K562 (cell line): ENCODE measurements around the gene GALNS. TPM values are rescaled to one million over a fixed set of nuclear protein-coding genes. Genes with fewer than 3 reads are reported as not detected.

Experiments used
- BRD9 ChIP-seq: fragments of 450-650 bp; IDR thresholded peaks from 2 replicates; pipeline ENCODE4 v1.6.1; 2018; ENCODE audit warnings: low read depth; ENCODE audit not compliant: partially characterized antibody
- CLOCK ChIP-seq: fragments of 250-450 bp; sonication (Bioruptor Pico); IDR thresholded peaks from 2 replicates; pipeline ENCODE4 v1.4.0; 2020; ENCODE audit warnings: mild to moderate bottlenecking, moderate library complexity, borderline replicate concordance
- CXXC5 ChIP-seq: fragments of 250-450 bp; sonication (Bioruptor Pico); IDR thresholded peaks from 2 replicates; pipeline ENCODE4 v1.8.0; 2022; ENCODE audit warnings: inconsistent platforms, mild to moderate bottlenecking, moderate library complexity
- DIDO1 ChIP-seq: fragments of 450-650 bp; IDR thresholded peaks from 2 replicates; pipeline ENCODE4 v1.6.1; 2016; ENCODE audit warnings: low read depth, missing biosample characterization, missing genetic modification characterization
- ETS2 ChIP-seq: IDR thresholded peaks from 2 replicates; pipeline ENCODE4 v1.6.1; 2016; ENCODE audit warnings: borderline replicate concordance, missing genetic modification characterization, mild to moderate bottlenecking, moderate library complexity, missing compliant biosample characterization; ENCODE audit not compliant: poor library complexity, severe bottlenecking
- HNRNPH1 ChIP-seq: fragments of 200-400 bp; formaldehyde crosslinking; optimal IDR thresholded peaks from 2 replicates; pipeline ENCODE3; 2017; ENCODE audit warnings: low read depth, mild to moderate bottlenecking, low read length, moderate library complexity
- HOXB6 ChIP-seq: fragments of 250-450 bp; sonication (Bioruptor Pico); IDR thresholded peaks from 2 replicates; pipeline ENCODE4 v1.5.1; 2022; ENCODE audit warnings: mild to moderate bottlenecking, borderline replicate concordance
- KHSRP ChIP-seq: fragments of 450-650 bp; IDR thresholded peaks from 2 replicates; pipeline ENCODE4 v1.6.1; 2017
- MCM3 ChIP-seq: fragments of 450-650 bp; IDR thresholded peaks from 2 replicates; pipeline ENCODE4 v1.6.1; 2016
- NFIC ChIP-seq: fragments of 450-650 bp; IDR thresholded peaks from 2 replicates; pipeline ENCODE4 v1.6.1; 2017; ENCODE audit warnings: mild to moderate bottlenecking, inconsistent platforms
- NFRKB ChIP-seq: fragments of 450-650 bp; IDR thresholded peaks from 2 replicates; pipeline ENCODE4 v1.6.1; 2016; ENCODE audit warnings: low read depth
- PCBP1 ChIP-seq: fragments of 200-400 bp; formaldehyde crosslinking; IDR thresholded peaks from 2 replicates; pipeline ENCODE4 v1.6.1; 2018; ENCODE audit warnings: mild to moderate bottlenecking, low read depth, low read length; ENCODE audit not compliant: poor library complexity, severe bottlenecking
- RBM14 ChIP-seq: fragments of 200-400 bp; formaldehyde crosslinking; IDR thresholded peaks from 2 replicates; pipeline ENCODE4 v1.6.1; 2018; ENCODE audit warnings: low read depth, mild to moderate bottlenecking, low read length, moderate library complexity, borderline replicate concordance; ENCODE audit not compliant: insufficient read depth
- TEAD4 ChIP-seq, 2 experiments: sonication (generic) in 1 of 2; formaldehyde crosslinking in 1 of 2; IDR thresholded peaks; 2 replicates each; pipeline versions ENCODE4 v1.6.1 to v1.8.0; 2012 to 2022; ENCODE audit warnings: borderline replicate concordance in 1 of 2, inconsistent platforms in 1 of 2, low read length in 1 of 2, mild to moderate bottlenecking in 1 of 2, missing genetic modification reagents in 1 of 2
- TRIM25 ChIP-seq: fragments of 450-650 bp; IDR thresholded peaks from 2 replicates; pipeline ENCODE4 v1.7.0; 2016; ENCODE audit warnings: borderline replicate concordance
- ZBTB7A ChIP-seq: IDR thresholded peaks from 2 replicates; pipeline ENCODE4 v1.6.1; 2011; ENCODE audit warnings: low read depth, mild to moderate bottlenecking, low read length, moderate library complexity, borderline replicate concordance; ENCODE audit not compliant: control insufficient read depth
- ZNF253 ChIP-seq: fragments of 250-450 bp; sonication (Bioruptor Pico); conservative IDR thresholded peaks from 2 replicates; pipeline ENCODE4 v1.6.1; 2021; ENCODE audit warnings: mild to moderate bottlenecking
- ZNF584 ChIP-seq: fragments of 200-800 bp; sonication (Bioruptor generic); IDR thresholded peaks from 2 replicates; pipeline ENCODE4 v1.6.1; 2016; ENCODE audit warnings: low read depth, mild to moderate bottlenecking, missing genetic modification characterization, missing compliant biosample characterization
- polyA plus RNA-seq, 8 experiments: library from polyadenylated mRNA; depleted of rRNA in 4 of 8; stranded (reverse) in 5 of 8; unstranded in 3 of 8; fragments of >200 nt; fragmentation: Nextera tagmentation in 2 of 8; fragmentation: Illumina TruSeq in 1 of 8; extraction: Ambion mirVana in 2 of 8; extraction: Trizol in 1 of 8; gene quantifications; 2 replicates each; pipeline versions ENCODE4 v1.2.1 to v1.2.3, GENCODE V29; 2011 to 2014; ENCODE audit warnings: inconsistent platforms in 1 of 8, missing spikeins in 1 of 8
- total RNA-seq, 7 experiments: library from RNA; depleted of rRNA in 6 of 7; stranded (reverse); fragments of >200 nt in 6 of 7; fragmentation: Illumina TruSeq in 2 of 7; extraction: Trizol in 2 of 7; gene quantifications; 2 replicates each; pipeline versions ENCODE4 v1.2.1 to v1.2.3, GENCODE V29; 2011 to 2021; ENCODE audit warnings: low replicate concordance in 1 of 7
- TF ChIP-seq, protein P1 (sequence below): sonication (generic); formaldehyde crosslinking; IDR thresholded peaks from 2 replicates; pipeline ENCODE4 v1.8.0; 2022; ENCODE audit warnings: mild to moderate bottlenecking, missing genetic modification reagents
- TF ChIP-seq, protein P2 (sequence below): fragments of 250-450 bp; sonication (Bioruptor Pico); IDR thresholded peaks from 2 replicates; pipeline ENCODE4 v1.8.0; 2022; ENCODE audit warnings: inconsistent platforms

The GALNS gene
- total and polyA plus RNA-seq, 9 of the 15 experiments (the other 6 are each of a cell fraction or from before 2014, with no cell fraction given), result 0.38 to 13.2 (median 4.3) TPM

GRCh38 chr16:88770461-88771293 is 86.1 kb downstream of the GALNS start (continued):
- no peak for TF ChIP-seq ETS2
- TF ChIP-seq KHSRP, result no peak
- 0 out of 2 replicates have a peak, but pooled peaks have one; percentile 45 for TF ChIP-seq NFRKB
- TF ChIP-seq MCM3, result no peak
- 0 out of 2 replicates have a peak, but pooled peaks have one; percentile 6 for TF ChIP-seq CLOCK (CRISPR knock-in tag)
- peak; percentile 58 for TF ChIP-seq PCBP1
- TF ChIP-seq TEAD4 (IDR thresholded peaks at IDR 0.05; ENCODE audit: low read length), result peak; percentile 55
- TF ChIP-seq TEAD4 (CRISPR knock-in tag; IDR thresholded peaks at IDR 0.05; ENCODE audit: borderline replicate concordance), result no peak; the same call in 1 of the 2 replicates
- TF ChIP-seq, protein P1, sequence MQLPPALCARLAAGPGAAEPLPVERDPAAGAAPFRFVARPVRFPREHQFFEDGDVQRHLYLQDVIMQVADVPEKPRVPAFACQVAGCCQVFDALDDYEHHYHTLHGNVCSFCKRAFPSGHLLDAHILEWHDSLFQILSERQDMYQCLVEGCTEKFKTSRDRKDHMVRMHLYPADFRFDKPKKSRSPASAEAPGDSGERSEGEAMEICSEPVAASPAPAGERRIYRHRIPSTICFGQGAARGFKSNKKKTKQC, result no peak
- no peak for TF ChIP-seq DIDO1
- peak; percentile 85 for TF ChIP-seq ZBTB7A
- TF ChIP-seq, protein P2, sequence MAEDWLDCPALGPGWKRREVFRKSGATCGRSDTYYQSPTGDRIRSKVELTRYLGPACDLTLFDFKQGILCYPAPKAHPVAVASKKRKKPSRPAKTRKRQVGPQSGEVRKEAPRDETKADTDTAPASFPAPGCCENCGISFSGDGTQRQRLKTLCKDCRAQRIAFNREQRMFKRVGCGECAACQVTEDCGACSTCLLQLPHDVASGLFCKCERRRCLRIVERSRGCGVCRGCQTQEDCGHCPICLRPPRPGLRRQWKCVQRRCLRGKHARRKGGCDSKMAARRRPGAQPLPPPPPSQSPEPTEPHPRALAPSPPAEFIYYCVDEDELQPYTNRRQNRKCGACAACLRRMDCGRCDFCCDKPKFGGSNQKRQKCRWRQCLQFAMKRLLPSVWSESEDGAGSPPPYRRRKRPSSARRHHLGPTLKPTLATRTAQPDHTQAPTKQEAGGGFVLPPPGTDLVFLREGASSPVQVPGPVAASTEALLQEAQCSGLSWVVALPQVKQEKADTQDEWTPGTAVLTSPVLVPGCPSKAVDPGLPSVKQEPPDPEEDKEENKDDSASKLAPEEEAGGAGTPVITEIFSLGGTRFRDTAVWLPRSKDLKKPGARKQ (CRISPR knock-in tag), result no peak
- TF ChIP-seq BRD9, result peak; percentile 38
- TF ChIP-seq HNRNPH1, result no peak
- TF ChIP-seq RBM14, result 0 out of 2 replicates have a peak, but pooled peaks have one; percentile 52
- no peak for TF ChIP-seq TRIM25
- TF ChIP-seq ZNF253 (CRISPR knock-in tag), result no peak
- TF ChIP-seq ZNF584, result peak; percentile 35; the same call in 1 of the 2 replicates
- TF ChIP-seq CXXC5 (CRISPR knock-in tag), result peak; percentile 99
- TF ChIP-seq NFIC, result peak; percentile 96
- no peak for TF ChIP-seq HOXB6
